ELF-1 (cell line): ENCODE data around the gene SCART1.
"Not testable (repeated sequence)": the region's sequence is repeated elsewhere in the genome, so short reads cannot be mapped to it uniquely, and the experiment has no call there.

Source experiments
- DNase-seq: peaks from one replicate; pipeline ENCODE4 v3.0.0-alpha.2; 2016; ENCODE audit warnings: low read depth, low spot score

SCART1 gene

DNA sequence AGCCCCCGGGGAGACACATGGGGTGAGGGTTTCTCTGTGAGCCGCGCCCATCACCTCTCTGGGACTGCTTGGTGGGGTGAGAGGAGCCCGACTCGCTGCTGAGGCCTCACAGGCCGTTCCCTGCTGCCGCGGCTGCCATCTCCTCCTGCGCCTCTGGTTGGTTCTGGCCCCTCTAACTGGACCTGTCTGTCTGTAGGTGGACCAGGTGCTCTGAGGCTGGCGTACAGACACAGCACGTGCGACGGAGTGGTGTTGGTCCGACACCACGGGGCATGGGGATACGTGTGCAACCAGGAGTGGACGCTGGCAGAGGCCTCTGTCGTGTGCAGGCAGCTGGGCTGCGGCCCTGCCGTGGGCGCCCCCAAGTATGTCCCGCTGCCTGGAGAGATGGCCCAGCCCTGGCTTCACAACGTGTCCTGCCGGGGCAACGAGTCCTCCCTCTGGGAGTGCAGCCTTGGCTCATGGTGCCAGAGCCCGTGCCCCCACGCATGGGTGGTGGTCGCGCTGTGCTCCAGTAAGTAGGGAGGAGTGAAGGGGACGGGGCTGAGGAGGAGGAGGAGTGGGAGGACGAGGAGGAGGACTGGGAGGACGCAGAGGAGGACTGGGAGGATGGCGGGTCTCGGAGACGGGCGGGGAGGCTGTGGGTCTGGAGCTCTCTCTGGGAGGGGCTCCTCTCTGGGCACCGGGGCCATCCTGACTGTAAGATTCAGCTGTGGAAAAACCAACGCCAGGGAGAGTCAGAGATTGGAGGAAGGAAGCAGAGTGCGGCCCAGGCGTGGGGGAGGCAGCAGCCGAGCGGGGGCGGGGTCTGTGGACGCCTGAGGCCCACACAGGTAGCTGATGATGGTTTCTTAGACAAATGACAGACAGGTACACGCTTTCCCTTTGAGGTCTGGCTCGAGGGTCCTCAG lies 2.6 kb downstream of the SCART1 start:
- DNase-seq: no peak

- DNase-seq: no peak
These were observed 3.5 kb downstream of the SCART1 start for GRCh38 chr10:133457100-133457841.

DNA sequence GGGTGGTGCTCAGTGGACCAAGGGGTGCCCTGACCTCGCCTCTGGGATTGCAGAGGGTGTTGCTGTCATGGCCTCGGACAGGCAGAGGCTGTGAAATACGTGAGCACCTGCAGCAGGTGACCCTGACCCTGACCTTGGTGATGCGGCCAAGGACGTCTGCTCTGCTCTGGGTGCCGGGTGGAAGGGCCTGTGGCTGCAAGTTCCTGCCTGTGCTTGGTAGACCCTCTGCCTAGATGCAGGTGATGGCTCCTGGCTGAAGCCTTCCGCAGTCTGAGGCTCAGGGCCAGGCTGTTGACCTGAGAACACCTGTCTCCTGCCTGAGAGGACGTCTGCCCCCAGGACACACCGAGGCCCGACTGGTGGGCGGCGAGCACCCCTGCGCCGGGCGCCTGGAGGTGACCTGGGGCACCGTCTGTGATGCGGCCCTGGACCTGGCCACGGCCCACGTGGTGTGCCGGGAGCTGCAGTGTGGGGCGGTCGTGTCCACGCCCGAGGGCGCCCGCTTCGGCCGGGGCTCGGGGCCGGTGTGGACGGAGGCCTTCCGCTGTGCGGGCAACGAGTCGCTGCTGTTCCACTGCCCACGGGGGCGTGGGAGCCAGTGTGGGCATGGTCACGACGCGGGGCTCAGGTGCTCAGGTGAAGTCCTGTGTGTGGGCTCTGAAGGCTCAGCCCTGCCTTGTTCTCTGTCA lies 4.4 kb downstream of the SCART1 start:
- no peak for DNase-seq

DNA sequence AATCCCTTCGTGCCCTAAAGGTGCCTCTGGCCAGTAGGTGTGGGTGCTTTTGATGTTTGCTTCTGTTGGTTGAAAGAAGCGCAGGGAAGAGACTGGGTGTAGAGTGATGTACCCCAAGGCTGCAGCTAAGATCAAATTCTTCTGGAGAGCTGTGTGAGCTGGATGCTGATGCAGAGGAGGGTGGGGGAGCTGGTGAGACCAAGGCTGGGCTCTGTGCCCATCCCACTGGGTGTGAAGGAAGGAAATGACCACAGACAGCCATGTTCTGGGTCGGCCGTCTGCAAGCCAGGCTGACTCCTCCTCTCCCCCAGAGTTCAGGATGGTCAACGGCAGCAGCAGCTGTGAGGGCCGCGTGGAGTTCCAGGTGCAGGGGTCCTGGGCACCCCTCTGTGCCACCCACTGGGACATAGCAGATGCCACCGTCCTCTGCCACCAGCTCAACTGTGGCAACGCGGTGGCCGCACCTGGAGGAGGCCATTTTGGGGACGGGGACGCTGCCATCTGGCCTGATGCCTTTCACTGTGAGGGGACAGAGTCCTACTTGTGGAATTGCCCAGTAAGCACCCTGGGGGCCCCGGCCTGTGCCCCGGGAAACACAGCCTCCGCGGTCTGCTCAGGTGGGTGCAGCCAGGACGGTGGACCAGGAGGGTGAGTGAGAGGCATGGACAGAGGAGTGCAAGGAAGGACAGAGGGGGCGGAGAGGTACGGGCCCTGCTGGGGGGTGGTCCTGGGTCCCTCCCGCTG lies 5.1 kb downstream of the SCART1 start:
- no peak for DNase-seq

DNA sequence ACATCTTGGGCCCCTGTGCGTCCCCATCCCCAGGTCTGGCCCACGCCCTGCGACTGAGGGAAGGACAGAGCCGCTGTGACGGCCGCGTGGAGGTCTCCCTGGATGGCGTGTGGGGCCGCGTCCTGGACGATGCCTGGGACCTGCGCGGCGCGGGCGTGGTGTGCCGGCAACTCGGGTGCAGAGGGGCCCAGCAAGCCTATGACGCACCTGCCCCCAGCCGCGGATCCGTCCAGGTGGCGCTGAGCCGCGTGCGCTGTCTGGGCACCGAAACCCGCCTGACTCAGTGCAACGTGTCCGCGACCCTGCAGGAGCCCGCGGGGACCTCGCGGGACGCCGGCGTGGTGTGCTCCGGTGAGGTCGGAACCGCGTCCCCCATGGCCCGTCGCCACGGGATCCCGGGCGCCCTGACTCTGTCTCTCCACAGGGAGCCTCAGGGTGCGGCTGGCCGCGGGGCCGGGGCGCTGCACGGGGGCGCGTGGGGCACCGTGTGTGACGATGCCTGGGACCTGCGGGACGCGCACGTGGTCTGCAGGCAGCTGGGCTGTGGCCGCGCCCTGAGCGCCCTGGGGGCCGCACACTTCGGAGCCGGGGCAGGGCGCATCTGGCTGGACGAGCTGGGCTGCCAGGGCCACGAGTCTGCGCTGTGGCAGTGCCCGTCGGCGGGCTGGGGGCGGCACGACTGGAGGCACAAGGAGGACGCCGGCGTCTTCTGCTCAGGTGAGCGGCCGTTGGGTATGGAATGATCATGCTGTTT lies 5.9 kb downstream of the SCART1 start:
- no peak for DNase-seq

DNA sequence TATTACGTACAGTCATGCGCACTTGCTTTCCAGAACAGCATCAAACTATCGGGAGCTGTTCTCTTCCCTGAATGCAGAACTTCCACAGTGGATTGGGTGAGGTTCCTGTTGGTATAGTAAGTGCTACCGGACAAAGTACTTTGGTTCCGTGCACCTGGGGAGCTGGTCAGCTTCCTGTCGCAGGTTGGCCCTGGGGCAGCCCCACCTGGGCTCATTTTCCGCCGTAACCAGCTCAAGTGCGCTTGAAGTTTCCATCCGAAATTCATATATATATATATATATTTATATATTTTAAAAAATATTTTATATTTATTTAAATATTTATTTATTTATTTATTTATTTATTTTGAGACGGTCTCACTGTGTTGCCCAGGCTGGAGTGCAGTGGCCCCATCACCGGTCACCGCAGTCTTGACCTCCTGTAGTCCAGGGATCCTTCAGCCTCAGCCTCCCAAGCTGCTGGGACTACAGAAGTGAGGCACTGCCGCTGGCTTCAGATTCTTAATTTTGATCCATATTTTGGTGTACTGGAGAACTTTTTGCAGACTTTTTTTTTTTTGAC lies 6.5 kb downstream of the SCART1 start:
- DNase-seq: no peak

DNA sequence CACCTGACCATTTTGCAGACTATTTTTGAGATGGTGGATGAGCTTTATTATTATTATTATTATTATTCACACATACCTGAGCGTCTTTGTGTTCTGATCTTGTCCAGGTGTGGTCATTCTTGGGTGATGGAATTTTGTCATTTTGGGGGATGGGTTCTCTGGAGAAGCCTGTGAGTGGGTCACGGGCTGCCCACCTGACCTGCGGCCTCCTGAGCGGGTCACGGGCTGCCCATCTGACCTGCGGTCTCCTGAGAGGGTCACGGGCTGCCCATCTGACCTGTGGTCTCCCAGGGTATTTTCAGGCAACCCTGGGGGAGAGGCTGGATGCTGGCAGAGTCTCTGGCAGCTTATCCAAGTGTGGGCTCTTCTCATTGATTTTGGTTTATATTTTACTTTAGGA lies 7.3 kb downstream of the SCART1 start:
- no peak for DNase-seq

GRCh38 chr10:133461841-133462240 lies 8.1 kb downstream of the SCART1 start:
- DNase-seq: no peak

DNA sequence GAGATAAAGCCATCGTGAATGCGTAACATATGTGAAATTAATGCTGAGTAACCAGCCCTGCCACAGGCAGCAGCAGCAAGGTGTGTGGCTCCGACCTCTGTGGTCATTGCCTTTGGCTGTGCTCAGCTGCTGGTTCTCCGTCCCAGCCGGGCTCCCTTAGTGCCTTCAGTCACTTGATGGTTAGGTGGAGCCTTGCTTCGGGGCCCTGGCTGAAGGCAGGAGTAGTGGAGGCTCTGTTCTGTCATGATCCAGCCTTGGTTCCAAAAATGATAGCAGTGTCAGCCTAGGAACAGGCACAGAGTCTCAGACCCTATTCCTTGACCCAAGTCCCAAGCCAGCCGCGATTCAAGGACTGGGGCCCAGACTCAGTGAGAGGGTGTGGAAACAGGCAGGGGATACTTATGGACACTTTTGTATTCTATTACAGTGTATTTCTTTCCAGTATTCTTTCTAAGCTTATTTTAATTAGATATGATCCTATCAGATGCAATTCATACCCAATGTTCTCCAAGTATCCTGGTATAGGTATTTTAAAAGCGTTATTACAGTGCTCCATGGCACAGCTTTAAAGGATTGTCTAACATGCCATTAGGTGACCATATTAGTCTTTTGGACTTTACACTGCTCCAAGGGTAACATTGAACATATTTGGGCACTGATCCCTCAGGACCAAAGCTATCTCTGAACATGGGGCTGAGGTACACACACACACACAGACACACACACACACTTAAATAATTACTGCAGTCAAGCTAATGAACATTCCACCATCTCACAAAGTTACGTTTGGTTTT lies 9.0 kb downstream of the SCART1 start:
- no peak for DNase-seq

DNA sequence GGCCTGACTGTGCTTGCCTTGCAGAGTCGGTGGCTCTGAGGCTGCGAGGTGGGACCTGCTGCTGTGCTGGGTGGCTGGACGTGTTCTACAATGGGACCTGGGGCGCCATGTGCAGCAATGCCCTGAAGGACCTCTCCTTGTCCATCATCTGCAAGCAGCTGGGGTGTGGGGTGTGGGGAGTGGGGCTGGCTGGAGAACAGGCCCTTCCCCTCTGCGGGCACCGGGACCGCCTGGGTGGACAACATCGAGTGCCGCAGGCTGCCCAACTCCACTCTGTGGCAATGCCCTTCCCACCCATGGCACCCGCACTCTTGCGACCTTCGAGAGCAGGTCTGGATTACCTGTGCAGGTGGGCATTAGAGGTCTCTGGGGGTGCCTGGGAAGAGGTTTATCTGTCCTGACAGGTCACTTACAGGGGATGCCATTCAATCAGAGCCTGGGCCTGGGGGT lies 10.9 kb downstream of the SCART1 start:
- DNase-seq: no peak

DNA sequence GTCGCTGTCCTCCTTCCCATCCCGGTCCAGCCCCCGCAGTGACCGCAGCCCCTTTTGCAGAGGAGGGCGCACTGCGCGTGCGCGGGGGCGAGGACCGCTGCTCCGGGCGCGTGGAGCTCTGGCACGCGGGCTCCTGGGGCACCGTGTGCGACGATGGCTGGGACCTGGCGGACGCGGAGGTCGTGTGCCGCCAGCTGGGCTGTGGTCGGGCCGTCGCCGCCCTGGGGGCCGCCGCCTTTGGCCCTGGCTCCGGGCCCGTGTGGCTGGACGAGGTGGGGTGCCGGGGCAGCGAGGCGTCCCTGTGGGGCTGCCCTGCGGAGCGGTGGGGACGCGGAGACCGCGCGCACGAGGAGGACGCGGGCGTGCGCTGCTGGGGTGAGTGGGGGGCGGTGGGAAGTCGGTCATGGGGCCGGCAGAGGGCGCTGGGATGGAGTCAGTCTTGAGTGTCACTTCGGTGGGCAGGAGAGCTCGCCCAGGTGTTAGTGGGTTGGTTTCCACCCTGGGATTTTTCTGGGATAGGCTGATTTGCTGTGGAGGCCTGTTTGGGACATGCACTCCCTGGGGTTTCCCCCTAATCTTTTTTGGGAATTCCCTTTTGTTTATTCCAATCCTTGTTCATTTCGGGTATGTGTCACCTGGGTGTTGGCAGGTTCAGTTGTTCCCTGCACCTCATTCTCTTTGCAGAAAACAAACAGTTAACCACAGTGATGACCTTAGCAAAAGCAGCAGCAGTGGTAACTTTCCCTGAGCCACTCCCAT lies 11.6 kb downstream of the SCART1 start:
- DNase-seq: no peak

GRCh38 chr10:133465950-133466474 lies 12.3 kb downstream of the SCART1 start:
- no peak for DNase-seq

- DNase-seq: no peak
These were observed 13.0 kb downstream of the SCART1 start for GRCh38 chr10:133466683-133467275.

- DNase-seq: no peak
These were observed 13.7 kb downstream of the SCART1 start for GRCh38 chr10:133467286-133467911.

- not testable (repeated sequence) for DNase-seq
These were observed 15.5 kb downstream of the SCART1 start for GRCh38 chr10:133469205-133469604.

GRCh38 chr10:133471300-133472109 lies 17.8 kb downstream of the SCART1 start:
- no peak for DNase-seq

DNA sequence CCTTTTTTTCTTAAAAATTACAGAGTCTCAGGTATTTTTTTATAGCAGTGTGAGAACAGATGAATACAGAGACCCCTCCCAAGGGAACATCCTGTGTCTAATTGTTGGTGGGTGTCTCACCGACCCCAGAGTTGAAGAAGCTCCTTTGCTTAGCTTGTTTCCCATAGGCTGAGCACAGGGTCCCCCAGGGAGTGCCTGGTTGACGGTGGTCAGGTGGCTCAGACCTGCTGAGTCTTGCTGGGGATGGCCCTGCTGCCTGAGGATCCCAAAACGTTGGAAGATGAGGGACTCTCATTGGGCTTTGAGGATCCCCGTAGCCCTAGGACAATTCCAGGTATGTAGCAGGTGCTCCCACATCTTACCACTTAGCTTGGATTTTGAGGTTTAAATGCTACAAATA lies 19.5 kb downstream of the SCART1 start:
- DNase-seq: no peak
